MM.1S (cell line): ENCODE data around the gene SARNP.

ENCODE experiments used
- DNase-seq: peaks from one replicate; pipeline ENCODE4 v3.0.0-alpha.2; 2015
- H2AFZ ChIP-seq: fragments of 300-600 bp; sonication (generic); 2 replicates; pipeline ENCODE4 v1.6.0; 2016; ENCODE audit warnings: antibody characterized with exemption, low read length
- H3F3A ChIP-seq: fragments of 300-600 bp; sonication (generic); 2 replicates; pipeline ENCODE4 v1.6.1; 2016; ENCODE audit warnings: mild to moderate bottlenecking, antibody characterized with exemption, low read length, moderate library complexity, mixed read lengths; ENCODE audit not compliant: insufficient read depth
- H3K27ac ChIP-seq: fragments of 300-600 bp; sonication (generic); 2 replicates; pipeline ENCODE4 v1.5.1; 2016; ENCODE audit warnings: mild to moderate bottlenecking, low read length
- H3K27me3 ChIP-seq: fragments of 300-600 bp; sonication (generic); replicated peaks from 2 replicates; pipeline ENCODE4 v1.6.0; 2016; ENCODE audit warnings: low read length; ENCODE audit not compliant: insufficient read depth
- H3K36me3 ChIP-seq: fragments of 300-600 bp; sonication (generic); replicated peaks from 2 replicates; pipeline ENCODE4 v1.6.1; 2016; ENCODE audit warnings: mild to moderate bottlenecking, low read length, mixed read lengths; ENCODE audit not compliant: insufficient read depth
- H3K4me1 ChIP-seq: fragments of 300-600 bp; sonication (generic); 2 replicates; pipeline ENCODE4 v1.6.1; 2016; ENCODE audit warnings: low read length, mixed read lengths
- H3K4me2 ChIP-seq: fragments of 300-600 bp; sonication (generic); 2 replicates; pipeline ENCODE4 v1.6.0; 2016; ENCODE audit warnings: low read depth, low read length
- H3K4me3 ChIP-seq: fragments of 300-600 bp; sonication (generic); 2 replicates; pipeline ENCODE4 v1.5.1; 2016; ENCODE audit warnings: low read length, mixed read lengths
- H3K79me2 ChIP-seq: fragments of 300-600 bp; sonication (generic); 2 replicates; pipeline ENCODE4 v1.6.1; 2016; ENCODE audit warnings: mixed run types, low read length, mixed read lengths
- H3K9ac ChIP-seq: fragments of 300-600 bp; sonication (generic); 2 replicates; pipeline ENCODE4 v1.6.1; 2016; ENCODE audit warnings: low read length, mixed read lengths
- H3K9me2 ChIP-seq: fragments of 300-600 bp; sonication (generic); replicated peaks from 2 replicates; pipeline ENCODE4 v1.6.1; 2016; ENCODE audit warnings: mild to moderate bottlenecking, low read length, mixed read lengths; ENCODE audit not compliant: insufficient read depth
- H3K9me3 ChIP-seq: fragments of 300-600 bp; sonication (generic); replicated peaks from 2 replicates; pipeline ENCODE4 v1.6.1; 2016; ENCODE audit warnings: mild to moderate bottlenecking, low read length, mixed read lengths; ENCODE audit not compliant: insufficient read depth
- H4K20me1 ChIP-seq: fragments of 300-600 bp; sonication (generic); 2 replicates; pipeline ENCODE4 v1.6.1; 2016; ENCODE audit warnings: mild to moderate bottlenecking, low read length, moderate library complexity, mixed read lengths; ENCODE audit not compliant: insufficient read depth
- EZH2 ChIP-seq: fragments of 300-600 bp; sonication (generic); optimal IDR thresholded peaks from 2 replicates; pipeline ENCODE3; 2017; ENCODE audit warnings: low read depth, mild to moderate bottlenecking, antibody characterized with exemption, low read length, mixed read lengths
- EZH2phosphoT487 ChIP-seq: fragments of 300-600 bp; sonication (generic); IDR thresholded peaks from 2 replicates; pipeline ENCODE4 v1.6.1; 2018; ENCODE audit warnings: antibody characterized with exemption, low read length
- TF ChIP-seq, protein P1 (sequence below): fragments of 300-600 bp; sonication (generic); IDR thresholded peaks from 2 replicates; pipeline ENCODE4 v1.5.1; 2016; ENCODE audit warnings: antibody characterized with exemption, low read length, mixed read lengths

Gene SARNP

DNA sequence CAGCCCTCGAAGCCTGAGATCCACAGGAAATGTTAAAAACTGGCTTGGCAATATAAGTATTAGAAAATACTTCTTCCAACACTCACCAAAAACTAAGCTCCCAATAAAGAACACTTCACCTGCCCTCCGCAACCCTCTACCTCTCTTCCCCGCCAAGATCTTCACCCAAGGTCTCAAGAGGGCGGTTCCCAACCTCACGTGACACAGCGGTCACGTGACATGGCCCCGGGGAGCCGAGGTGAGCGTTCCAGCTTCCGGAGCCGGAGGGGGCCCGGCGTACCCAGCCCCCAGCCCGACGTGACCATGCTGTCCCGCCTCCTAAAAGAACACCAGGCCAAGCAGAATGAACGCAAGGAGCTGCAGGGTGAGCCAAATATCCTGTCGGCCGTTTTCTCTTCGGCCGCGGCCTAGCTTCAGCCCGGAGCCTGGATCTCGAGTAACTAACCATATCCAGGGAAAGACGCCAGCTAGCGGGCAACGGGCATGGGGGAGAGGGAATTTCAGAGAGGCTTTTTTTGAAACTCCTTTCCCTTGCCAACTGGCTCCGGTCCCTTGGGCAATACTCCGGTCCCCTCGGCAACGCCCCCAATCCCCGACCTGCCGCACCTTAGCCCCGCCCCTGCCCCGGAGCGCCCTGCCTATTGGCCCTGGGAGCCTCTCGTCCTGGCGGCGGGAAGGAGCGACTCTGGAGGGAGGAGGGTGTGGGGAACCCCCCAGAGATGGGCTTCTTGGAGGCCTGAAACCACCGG, 101.5 kb downstream of the SARNP start, which contains the start of gene BLOC1S1:
Gene BLOC1S1 (plus strand): TSS at position 214 of the 749 bp plus-strand sequence. CDS start 6 bp downstream, at position 220.
- Histone ChIP-seq H3K4me2 (peak within 1 kb of the TSS; percentile 76), H4K20me1 (no peaks in the 10 kb centered on the region), H3K4me1 (peaks cover 16% of the 10 kb centered on the region), H2AFZ (peak within 1 kb of the TSS; percentile 95), H3K9me3 (no peaks in the 10 kb centered on the region), H3K4me3 (peak within 1 kb of the TSS; percentile 74), H3F3A (peaks cover 10% of the 10 kb centered on the region; the same call in 1 of the 2 replicates), H3K9me2 (no peaks in the 10 kb centered on the region), H3K36me3 (no peaks in the 10 kb centered on the region), H3K27ac (peak within 1 kb of the TSS; percentile 72; the same call in 1 of the 2 replicates), H3K9ac (peak within 1 kb of the TSS; percentile 73), H3K27me3 (peaks cover 20% of the 10 kb centered on the region; the same call in 1 of the 2 replicates), H3K79me2 (peaks cover 21% of the 10 kb centered on the region)
- DNase-seq: peak; percentile 95
- TF ChIP-seq EZH2phosphoT487: no peak
- no peak for TF ChIP-seq EZH2
- TF ChIP-seq, protein P1, sequence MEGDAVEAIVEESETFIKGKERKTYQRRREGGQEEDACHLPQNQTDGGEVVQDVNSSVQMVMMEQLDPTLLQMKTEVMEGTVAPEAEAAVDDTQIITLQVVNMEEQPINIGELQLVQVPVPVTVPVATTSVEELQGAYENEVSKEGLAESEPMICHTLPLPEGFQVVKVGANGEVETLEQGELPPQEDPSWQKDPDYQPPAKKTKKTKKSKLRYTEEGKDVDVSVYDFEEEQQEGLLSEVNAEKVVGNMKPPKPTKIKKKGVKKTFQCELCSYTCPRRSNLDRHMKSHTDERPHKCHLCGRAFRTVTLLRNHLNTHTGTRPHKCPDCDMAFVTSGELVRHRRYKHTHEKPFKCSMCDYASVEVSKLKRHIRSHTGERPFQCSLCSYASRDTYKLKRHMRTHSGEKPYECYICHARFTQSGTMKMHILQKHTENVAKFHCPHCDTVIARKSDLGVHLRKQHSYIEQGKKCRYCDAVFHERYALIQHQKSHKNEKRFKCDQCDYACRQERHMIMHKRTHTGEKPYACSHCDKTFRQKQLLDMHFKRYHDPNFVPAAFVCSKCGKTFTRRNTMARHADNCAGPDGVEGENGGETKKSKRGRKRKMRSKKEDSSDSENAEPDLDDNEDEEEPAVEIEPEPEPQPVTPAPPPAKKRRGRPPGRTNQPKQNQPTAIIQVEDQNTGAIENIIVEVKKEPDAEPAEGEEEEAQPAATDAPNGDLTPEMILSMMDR: no peak

DNA sequence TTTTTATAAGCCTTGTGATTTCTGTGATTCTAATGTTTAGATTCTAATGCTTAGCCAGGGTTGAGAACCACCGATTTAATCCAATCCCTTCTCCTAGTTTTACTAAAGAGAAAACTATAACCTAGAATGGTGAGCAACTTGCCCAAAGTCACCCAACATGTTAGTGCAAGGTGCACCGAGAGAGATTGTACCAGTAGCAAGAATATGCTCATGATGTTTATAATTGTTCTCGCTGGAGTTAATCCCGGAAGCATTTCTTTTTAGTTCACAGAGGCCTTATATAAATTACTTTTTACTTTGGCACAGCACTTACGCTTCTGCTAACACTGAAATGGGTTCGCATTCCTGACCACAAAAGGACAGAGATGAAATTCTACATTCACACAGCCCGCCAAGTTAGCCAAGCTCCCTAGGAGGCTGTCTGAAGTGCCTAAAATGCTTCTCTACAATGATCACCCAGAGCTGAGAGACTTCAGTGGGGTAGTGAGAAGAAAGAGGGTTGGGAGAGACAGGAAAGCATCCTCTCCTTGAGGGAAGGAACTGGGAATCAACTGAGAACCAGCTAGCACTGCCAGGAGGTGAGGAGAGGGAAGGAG, 102.3 kb downstream of the SARNP start:
- Histone ChIP-seq H3F3A (peaks cover 10% of the 10 kb centered on the region; the same call in 1 of the 2 replicates), H2AFZ (peak overlapping the region; percentile 95), H3K4me2 (peak overlapping the region; percentile 76), H3K79me2 (peaks cover 21% of the 10 kb centered on the region), H3K27ac (peak overlapping the region; percentile 72; the same call in 1 of the 2 replicates), H3K27me3 (peaks cover 20% of the 10 kb centered on the region; the same call in 1 of the 2 replicates), H3K4me1 (peaks cover 16% of the 10 kb centered on the region), H4K20me1 (no peaks in the 10 kb centered on the region), H3K9me2 (no peaks in the 10 kb centered on the region), H3K9me3 (no peaks in the 10 kb centered on the region), H3K4me3 (peak overlapping the region; percentile 74), H3K36me3 (no peaks in the 10 kb centered on the region), H3K9ac (peak overlapping the region; percentile 73; the same call in 1 of the 2 replicates)
- no peak for DNase-seq
- TF ChIP-seq EZH2: no peak
- TF ChIP-seq, protein P1: no peak
- no peak for TF ChIP-seq EZH2phosphoT487

DNA sequence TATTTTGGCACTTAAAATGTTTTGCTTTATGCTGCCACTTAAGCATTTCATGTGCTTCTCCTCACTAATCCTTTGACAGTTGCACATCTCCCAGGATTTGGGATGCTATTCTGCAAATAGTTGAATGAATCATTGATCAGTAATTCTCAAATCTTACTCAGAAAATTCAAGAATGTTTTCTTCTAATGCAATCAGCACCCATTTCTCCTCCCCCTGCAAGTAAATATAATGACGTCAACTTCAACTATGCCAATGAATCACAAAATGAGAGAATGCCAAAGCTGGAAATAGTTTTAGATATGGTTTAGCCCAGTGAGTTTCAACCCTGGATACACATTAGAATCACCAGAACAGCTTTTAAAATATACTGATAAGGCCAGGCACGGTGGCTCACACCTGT, 103.8 kb downstream of the SARNP start:
- Histone ChIP-seq H3K9me2 (no peaks in the 10 kb centered on the region), H3K4me1 (peaks cover 17% of the 10 kb centered on the region), H3K9me3 (no peaks in the 10 kb centered on the region), H3K79me2 (peaks cover 21% of the 10 kb centered on the region), H3K36me3 (no peaks in the 10 kb centered on the region), H3K27me3 (peaks cover 32% of the 10 kb centered on the region), H3K27ac (no peak overlapping the region), H3K4me3 (no peak overlapping the region), H4K20me1 (no peaks in the 10 kb centered on the region), H3K4me2 (no peak overlapping the region), H3K9ac (no peak overlapping the region), H2AFZ (no peak overlapping the region), H3F3A (peaks cover 10% of the 10 kb centered on the region; the same call in 1 of the 2 replicates)
- TF ChIP-seq EZH2: no peak
- TF ChIP-seq, protein P1: no peak
- TF ChIP-seq EZH2phosphoT487: no peak
- DNase-seq: no peak
